Umbilical cord (tissue), 2 donors: Measurements from ENCODE around the gene DUSP28. TPM values are rescaled to one million over a fixed set of nuclear protein-coding genes. Genes with fewer than 3 reads are reported as not detected.

ENCODE experiments used
- DNase-seq: peaks from one replicate; pipeline ENCODE4 v3.0.0-alpha.2; 2015; ENCODE audit warnings: low spot score
- total RNA-seq: library from RNA; depleted of rRNA; stranded (reverse); fragments of >200 nt; gene quantifications from one replicate; pipeline ENCODE4 v1.2.3, GENCODE V29; 2014; ENCODE audit warnings: low replicate concordance; ENCODE audit not compliant: insufficient read depth

DUSP28 gene
- total RNA-seq, 1 donor from 2014 or later = 2.2 TPM

- DNase-seq = no peak
These were observed 37.4 kb downstream of the DUSP28 start for GRCh38 chr2:240597419-240598181.

GRCh38 chr2:240598311-240598911 lies 38.3 kb downstream of the DUSP28 start:
- no peak for DNase-seq

DNA sequence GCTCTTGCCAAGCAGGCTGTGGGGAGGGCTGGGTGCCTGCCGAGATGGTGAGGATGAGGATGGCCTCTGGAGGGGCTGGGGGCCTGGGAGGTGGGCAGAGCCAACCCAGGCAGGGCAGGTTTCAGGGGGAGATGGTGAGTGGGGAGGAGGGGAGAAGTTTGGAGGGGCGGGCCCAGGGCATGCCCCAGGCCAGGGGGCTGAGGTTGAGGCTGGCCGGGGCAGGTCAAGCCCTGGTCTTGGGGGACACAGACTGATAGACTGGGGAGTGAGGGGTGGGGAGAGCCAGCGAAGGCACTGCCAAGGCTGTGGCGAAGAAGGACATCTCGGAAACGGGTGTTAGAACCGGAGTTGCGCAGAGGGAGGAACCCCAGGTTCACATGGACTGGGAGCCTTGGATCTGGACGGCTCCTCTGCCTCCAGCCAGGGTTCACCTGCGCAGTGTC lies 39.0 kb downstream of the DUSP28 start:
- no peak for DNase-seq

DNA sequence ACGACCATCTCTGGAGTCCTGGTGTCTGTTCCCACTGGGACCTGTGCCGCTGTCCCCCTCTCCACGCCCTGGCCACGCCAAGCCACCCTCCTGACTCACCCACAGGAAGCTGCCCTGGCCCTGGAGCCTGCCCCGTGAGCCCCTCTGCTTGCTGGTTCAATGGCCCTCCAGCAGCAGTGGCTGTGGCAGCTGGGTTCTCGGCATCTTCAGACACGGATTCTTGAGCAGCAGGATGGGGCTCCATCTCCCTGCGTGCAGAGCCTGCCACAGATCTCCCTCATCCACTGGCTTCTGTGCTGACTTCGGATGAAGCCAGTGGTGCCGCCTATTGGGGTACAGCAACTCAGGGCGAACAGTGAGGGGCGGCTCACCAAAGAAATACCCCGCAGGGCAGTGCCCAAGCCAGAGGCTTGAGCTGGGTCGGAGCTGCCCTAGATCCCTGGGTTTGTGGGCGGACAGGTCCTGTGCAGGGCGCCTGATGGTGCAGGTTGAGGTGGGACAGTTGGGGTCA lies 40.3 kb downstream of the DUSP28 start:
- DNase-seq = no peak

DNA sequence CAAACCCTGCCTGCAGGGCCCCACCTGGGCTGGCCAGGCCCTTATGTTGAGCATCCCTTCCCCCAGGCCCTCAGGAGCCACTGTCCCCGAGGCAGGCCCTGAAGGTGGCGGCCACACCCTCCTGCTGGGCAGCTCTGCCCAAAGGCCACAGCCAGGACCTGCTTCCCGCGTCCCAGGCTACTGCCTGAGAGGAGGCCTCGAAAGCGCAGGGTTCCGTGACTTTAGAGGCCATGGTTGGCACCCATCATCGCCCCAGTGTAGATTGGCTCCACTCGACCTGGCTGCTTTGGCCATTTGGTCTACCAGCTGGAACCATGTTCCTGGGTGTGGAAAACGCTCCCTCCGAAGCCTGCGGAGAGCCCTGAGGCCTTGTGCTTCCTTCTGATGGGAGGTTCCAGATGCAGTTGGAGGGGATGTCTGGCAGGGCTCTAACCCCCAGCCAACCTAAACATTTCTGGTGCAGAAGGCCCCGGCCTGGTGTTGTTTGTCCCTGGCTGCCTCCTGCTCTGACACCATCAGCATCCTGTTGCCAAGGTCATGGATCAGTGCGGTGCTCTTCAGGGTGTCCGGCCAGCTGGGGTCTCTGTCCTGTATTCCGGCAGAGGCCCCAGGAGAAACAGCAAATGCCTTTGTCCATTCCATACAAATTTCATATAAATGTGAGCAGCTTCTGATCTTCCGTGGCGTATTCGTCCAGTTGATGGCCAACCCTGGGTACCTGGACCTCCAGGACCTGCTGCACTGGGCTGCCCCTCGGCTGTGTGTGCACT lies 41.1 kb downstream of the DUSP28 start:
- no peak for DNase-seq

DNA sequence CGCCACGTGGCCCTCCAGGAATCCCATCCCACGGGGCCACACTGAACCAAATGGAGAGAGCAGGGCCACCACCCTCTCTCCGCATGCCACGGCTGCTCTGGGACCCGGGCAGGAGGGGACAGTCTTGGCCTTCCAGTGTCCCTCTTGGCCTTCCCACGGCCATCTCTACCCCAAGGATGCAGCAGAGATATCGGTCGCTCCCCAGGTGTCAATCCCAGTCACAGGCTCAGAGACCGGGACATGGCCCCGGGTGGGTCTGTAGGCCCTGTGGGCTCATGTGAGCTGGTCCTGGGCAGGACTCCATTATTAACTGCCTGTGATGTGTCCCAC lies 41.6 kb downstream of the DUSP28 start:
- DNase-seq = no peak

DNA sequence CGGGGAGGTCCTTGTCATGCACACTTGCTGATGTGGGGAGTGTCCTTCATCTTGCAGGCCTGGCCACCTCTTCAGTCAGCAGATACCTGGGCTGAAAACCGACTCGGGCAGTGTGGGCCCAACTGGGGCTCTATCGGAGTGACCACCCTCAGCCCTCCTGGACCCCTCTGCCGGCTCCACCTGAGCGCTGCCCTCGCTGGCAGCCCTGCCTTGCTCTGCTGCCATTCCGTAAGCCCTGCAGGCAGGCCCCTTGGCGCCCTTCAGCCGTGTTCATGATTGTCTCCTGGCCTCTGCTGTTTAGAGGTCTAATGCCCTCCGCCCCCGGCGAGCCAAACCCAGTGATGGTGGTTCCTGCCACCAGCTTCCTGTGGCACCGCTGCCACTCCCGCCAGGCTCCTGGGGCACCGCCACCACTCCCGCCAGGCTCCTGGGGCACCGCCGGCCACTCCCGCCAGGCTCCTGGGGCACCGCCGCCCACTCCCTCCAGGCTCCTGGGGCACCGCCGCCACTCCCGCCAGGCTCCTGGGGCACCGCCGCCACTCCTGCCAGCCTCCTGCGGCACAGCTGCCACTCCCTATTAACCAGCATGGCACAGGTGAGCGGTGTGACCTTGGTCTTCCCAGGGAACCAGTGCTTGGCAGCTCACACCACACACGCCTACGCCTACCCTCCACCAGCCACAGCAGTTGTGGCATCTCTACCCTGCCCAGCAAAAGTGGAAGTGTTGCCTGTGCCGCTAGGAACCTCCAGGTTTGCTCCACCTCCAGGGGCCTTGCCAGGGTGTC lies 42.3 kb downstream of the DUSP28 start:
- no peak for DNase-seq

DNA sequence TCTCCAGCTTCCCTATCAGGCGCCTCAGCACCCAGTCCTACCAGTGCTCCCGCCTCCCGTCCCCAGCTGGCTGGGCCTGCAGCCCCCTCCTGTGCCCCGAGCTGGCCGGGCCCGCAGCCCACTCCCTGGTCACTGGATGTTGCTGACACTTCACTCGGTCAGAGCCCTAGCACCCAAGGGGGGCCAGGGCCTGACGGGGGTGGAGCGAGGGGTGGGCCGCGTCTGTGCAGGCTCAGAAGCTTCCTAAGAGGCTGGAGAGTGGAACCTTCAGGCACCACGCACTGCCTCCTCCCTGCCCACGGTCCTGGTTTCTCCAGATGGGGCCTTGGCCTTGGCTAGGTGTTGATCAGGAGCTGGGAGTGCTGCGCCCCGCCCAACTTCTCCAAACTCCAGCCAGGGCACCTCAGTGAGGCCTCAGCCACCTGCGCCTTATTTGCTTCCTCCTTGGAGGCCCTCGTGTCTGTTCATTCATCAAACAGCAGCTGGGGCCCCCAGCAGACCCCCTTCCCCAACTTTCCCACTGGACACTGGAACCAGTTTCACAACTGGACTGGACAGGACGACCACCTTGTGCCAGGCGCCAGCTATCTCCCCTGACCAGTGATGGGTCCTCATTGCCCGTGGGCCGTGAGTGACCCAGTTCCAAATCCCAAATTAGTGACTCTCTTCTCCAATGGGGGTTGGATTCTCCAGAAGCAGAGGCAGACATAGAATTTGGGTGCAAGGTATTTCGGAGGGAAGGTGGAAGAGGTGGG lies 43.1 kb downstream of the DUSP28 start:
- DNase-seq = no peak

DNA sequence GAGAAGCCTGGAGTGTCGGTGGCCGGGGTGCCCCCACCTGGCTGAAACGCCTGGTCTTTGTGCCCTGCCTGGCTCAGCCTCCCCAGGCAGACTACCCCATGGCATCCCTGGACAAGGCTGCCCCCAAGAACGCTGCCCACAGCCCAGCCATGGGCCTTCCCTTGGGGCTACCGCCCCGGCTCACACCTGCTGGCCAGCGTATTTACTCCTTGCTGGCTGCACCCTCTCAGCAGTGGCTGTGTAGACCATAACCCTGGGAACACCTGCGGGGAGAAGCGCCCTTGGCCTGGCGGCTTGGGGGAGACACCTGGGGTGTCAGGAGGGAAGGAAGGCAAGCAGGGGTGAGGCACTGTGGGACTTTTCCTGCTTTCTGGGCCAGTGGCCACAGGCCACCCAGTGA lies 43.7 kb downstream of the DUSP28 start:
- no peak for DNase-seq

- DNase-seq = peak; percentile 41
These were observed 44.3 kb downstream of the DUSP28 start for GRCh38 chr2:240604291-240604938.

DNA sequence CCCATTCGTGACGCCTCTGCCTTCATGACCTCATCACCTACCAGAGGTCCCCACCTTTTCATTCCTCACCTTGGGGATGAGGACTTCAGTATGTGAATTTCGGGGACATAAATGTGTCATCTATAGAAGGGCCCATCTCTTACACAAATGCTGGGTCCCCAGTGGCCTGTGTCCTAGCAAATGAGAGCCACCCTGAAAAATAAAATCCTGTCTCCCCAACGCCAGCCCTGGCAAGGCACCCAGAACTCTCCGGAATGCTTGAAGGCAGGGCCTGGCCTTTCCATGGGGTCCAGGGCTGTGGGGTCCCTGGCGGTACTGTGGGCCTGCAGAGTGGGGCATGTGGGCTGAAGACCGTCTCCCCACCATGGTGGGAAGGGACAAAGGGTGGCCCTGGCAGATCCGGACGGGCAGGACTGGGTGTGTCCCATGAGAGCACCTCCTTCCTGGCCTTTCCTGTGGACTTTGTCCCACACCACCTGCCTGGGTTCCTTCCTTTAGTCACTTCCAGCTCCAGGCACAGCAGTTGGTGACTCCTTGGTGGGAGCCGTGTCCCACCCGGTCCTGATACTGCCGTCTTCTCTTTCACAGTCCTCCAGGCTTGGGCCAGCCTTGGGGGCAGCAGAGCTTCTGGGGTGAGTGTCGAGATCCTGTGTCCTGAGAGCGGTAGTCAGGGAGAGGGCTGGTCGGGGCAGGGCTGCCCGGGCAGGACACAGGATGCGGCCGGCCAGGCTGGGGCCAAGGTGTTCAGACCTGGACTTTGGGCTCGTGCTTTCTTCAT lies 45.0 kb downstream of the DUSP28 start:
- DNase-seq = no peak

DNA sequence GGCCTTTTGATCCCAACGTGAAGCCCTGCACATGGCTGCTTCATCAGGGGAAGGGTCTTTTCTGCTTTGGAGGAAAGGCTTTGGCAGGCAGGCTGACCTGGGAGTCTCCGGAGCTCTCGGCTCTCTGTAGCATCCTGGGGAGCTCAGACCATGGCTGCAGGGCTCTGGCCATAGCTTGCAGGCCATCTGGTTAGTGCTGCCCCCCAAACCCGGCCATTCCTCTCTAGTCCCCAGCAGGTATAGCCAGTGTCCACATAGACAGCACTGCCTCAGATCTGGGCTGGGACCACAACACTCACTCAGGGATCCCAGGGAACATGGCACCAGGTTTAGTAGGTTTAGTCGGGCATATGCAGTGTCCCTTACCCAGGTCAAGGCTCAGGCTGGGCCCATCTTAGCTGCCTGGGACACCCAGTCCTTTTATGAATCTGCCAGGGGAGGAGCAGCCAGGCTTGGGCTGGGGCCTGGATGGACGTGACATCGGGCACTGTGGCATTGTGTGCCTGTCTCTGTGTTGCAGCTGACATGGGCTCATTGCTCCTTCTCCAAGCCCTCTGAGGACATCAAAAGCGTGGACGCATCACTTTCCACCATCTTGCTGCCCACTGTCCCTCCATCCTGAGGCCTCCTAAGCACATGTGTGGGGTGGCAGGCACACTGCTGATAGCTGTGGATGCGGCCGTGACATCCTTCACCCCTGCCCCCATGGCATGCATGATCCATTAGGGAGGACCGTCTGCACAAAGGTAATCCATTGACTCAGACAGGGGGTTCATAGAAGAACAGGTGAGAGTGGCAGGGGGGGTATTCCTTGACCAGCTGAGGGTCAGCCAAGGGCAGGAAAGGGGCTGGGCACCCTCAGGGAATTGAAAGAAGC lies 45.9 kb downstream of the DUSP28 start:
- no peak for DNase-seq

DNA sequence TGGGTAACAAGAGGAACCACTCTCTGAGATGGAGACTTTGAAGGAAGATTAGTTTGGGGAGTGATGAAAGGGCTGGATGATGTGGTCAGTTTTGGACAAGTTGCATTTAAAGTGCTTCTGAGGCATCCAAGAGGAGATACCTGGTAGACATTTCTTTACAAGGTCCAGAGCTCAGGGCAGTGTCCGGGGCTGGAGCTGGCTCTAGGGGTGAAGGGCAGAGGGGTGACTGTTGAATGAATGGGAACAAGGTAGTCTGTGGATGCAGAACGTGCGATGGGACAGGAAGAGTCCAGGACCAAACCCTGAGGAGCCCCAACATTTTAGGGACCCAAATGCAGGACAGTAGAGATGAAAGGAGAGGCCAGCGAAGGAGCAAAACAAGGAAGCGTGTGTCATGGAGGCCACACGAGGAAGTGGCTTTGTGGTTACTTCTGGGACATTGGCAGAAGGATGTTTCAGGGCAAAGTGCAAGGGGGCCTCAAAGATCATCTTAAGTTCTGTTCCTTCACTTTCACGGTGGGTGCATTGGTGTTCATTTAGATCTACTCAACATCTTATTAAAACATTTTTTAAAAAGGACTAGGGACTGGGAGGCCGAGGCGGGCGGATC lies 51.5 kb downstream of the DUSP28 start:
- no peak for DNase-seq

Other genes with a start within 250 kb of the DUSP28 start
- 29.9 TPM for gene GPC1, start 124.7 kb upstream of the DUSP28 start, total RNA-seq
- gene ANKMY1, start 2.4 kb upstream of the DUSP28 start, total RNA-seq = 14.2 TPM
- 16.6 TPM for gene RNPEPL1, start 8.1 kb downstream of the DUSP28 start, total RNA-seq
- gene CAPN10, start 26.4 kb downstream of the DUSP28 start, total RNA-seq = 12.3 TPM
- 3.1 TPM for gene GPR35, start 65.1 kb downstream of the DUSP28 start, total RNA-seq
- gene AQP12B, start 122.5 kb downstream of the DUSP28 start, total RNA-seq = 0.96 TPM
- gene AQP12A, start 131.5 kb downstream of the DUSP28 start, total RNA-seq = not detected